GM21526 (cell line): Measurements from ENCODE around the gene TMEFF1.

Source experiments
- ATAC-seq: cut with Tn5 transposase; IDR thresholded peaks from one replicate; pipeline ENCODE4 v1.9.1; 2021; ENCODE audit warnings: moderate library complexity; ENCODE audit not compliant: unreplicated experiment, low FRiP score

Gene TMEFF1

GRCh38 chr9:100445903-100446549 lies 26.9 kb upstream of the TMEFF1 start:
- ATAC-seq, result no peak

- ATAC-seq, result no peak
These were observed 25.9 kb upstream of the TMEFF1 start for GRCh38 chr9:100447041-100447440.

- ATAC-seq, result no peak
These were observed 24.7 kb upstream of the TMEFF1 start for GRCh38 chr9:100448266-100448665.

- peak; percentile 79 for ATAC-seq
These were observed 23.5 kb upstream of the TMEFF1 start for GRCh38 chr9:100449420-100449819.

DNA sequence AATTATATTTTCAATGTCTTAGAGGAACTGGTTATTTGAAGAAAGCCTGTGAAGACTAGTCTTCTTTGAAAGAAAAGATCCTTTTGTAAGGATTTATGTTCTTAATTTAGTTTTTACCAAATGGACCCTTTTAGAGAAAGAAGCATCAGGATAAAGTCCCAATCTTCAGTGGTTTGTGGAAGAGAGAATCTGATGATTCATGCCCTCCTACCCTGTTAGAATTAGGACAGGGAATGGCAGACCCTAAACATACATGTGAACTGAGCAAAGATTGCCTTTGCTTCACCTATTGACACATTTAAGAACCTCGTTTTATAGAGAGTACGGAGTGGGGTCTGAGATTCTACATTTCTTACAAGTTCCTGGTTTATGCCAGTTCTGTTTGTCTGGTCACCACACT lies 20.1 kb upstream of the TMEFF1 start:
- ATAC-seq, result no peak

DNA sequence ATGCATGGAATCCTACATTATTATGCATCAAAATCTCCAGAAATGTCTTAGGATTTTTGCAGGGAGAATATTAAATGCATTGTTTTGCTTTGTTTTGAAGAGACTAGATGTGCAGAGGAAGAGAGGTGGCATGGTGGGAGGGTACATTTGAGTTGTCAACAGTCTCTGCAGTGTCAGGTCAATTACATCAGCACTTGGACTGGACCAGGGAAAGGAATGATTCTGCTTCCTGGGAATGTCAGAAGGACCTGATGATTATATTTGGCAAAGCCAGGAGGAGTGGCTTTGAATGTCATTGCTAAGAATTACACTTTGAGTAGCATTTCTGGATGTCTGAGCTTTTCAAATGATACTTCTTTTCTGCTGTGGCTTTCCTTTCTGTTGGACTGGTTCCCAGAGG lies 17.5 kb upstream of the TMEFF1 start:
- ATAC-seq, result no peak

- ATAC-seq, result no peak
These were observed 15.4 kb upstream of the TMEFF1 start for GRCh38 chr9:100457517-100457916.

DNA sequence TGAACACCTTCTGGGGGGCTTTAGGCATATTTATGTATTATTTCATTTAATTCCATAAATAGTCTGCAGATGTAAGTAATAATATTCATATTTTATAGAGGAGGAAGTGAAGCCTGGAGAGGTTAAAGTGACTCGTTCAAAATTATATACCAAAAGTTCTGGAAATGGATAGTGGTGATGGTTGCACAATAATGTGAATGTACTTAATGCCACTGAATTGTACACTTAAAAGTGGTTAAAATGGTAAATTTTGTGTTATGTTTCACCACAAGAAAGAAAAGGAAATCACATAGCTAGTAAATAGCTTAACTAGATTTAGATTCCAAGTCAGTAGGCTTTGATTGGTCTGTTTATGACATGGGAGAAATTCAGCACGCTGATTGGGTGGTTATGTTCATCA lies 13.0 kb upstream of the TMEFF1 start:
- ATAC-seq, result no peak

- ATAC-seq, result no peak
These were observed 7.7 kb upstream of the TMEFF1 start for GRCh38 chr9:100465274-100465673.

GRCh38 chr9:100465761-100466160 lies 7.2 kb upstream of the TMEFF1 start:
- ATAC-seq, result no peak

- no peak for ATAC-seq
These were observed 6.6 kb upstream of the TMEFF1 start for GRCh38 chr9:100466171-100466828.

DNA sequence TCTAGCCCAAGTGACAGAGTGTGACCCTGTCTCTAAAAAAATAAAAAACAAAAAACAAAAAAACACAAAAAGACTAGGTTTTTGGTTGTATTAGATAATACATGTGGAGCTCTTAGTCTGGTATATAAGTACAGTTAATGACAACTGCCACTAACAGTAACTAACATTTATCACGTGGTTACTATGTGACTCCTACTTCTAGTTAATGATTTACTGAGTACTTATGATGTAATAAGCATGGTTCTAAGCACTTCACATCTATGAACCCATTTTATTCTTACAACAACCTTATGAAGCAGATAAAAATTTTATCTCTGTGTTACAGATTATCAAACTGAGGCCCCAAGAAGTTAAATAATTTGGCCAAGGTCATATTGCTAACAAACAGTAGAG lies 6.1 kb upstream of the TMEFF1 start:
- ATAC-seq, result no peak

GRCh38 chr9:100468041-100468440 lies 4.9 kb upstream of the TMEFF1 start:
- no peak for ATAC-seq

DNA sequence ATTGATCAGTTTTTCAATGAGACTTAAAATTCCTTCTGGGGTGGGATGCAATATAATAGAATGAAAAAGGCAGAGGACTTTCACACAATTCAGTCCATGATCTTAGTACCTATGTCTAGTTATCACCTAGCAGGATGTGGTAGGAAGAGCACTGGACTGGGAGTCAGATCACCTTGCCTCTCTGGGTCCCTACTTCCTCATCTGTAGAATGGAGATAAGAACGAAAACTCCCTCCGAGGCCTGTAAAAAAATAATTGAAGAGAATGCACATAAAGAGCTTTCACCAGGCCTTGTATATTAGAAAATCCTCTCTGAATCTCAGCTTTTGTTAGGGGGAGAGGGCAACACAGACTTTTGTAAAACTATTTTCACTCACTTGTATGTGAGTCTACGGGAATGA lies 681 bp upstream of the TMEFF1 start:
- ATAC-seq, result no peak

- ATAC-seq, result peak; percentile 73
These were observed 530 bp downstream of the TMEFF1 start for GRCh38 chr9:100473276-100474081.

- no peak for ATAC-seq
These were observed 1.4 kb downstream of the TMEFF1 start for GRCh38 chr9:100474082-100474923.

GRCh38 chr9:100474924-100475276 lies 2.0 kb downstream of the TMEFF1 start:
- no peak for ATAC-seq

DNA sequence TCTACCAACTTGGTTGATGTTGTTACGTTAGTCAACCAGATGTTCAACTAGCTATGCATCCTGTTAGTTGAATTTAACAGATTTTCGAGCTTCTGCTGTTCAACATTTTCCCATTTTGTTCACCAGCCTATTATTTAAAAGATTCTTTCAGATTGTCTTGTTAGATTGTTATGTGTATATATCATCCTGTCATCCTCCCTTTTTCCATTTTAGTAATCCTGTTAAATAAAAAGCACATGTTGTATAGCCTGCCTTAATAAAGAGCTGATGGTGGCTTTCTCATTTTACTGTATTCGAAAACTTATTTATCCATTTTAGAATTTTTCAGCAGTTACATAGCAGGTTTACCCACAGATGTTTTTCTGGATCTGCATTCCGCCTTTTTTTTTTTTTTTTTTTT lies 4.3 kb downstream of the TMEFF1 start:
- ATAC-seq, result no peak

DNA sequence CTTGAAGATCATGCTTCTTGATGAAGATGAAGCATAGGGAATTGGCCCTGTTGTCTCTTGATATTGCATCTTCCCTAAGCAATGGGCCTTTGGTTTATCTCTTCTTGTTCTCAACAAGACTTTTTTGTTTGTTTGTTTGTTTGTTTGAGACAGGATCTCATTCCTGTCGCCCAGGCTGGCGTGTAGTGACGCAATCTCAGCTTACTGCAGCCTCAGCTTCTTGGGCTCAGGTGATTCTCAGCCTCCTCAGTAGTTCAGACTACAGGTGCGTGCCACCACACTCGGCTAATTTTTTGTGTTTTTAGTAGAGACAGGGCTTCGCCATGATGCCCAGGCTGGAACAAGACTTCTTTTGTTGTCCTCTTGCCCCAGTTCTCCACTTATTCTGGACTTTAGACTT lies 5.2 kb downstream of the TMEFF1 start:
- ATAC-seq, result no peak

DNA sequence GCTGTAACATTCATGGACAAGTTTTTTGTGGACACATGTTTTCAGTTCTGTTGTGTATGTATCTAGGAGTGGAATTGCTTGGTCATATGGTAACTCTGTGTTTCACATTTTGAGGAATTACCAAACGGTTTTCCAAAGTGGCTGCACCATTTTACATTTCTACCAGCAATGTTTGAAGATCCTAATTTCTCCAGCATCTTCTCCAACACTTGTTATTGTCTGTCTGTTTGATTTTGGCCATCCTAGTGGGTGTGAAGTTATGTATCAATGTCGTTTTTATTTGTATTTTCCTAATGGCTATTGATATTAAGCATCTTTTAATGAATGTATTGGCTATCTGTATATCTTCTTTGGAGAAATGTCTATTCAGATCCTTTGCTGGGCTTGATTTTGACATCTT lies 6.9 kb downstream of the TMEFF1 start:
- no peak for ATAC-seq

GRCh38 chr9:100485196-100485595 lies 12.2 kb downstream of the TMEFF1 start:
- no peak for ATAC-seq
